Neural cell (in vitro differentiated cells): Measurements from ENCODE around the gene PPM1H.

Experiments
- MXI1 ChIP-seq: fragments of 450-650 bp; conservative IDR thresholded peaks from 2 replicates; pipeline ENCODE4 v1.6.1; 2014; ENCODE audit warnings: antibody characterized with exemption, mild to moderate bottlenecking; ENCODE audit not compliant: poor library complexity, severe bottlenecking
- TAF1 ChIP-seq: IDR thresholded peaks from 2 replicates; pipeline ENCODE4 v1.6.1; 2012; ENCODE audit warnings: low read depth
- TF ChIP-seq, protein P1 (sequence below): fragments of 450-650 bp; IDR thresholded peaks from 2 replicates; pipeline ENCODE4 v1.5.1; 2014; ENCODE audit warnings: antibody characterized with exemption, mild to moderate bottlenecking, moderate library complexity; ENCODE audit not compliant: poor library complexity, severe bottlenecking

DNA sequence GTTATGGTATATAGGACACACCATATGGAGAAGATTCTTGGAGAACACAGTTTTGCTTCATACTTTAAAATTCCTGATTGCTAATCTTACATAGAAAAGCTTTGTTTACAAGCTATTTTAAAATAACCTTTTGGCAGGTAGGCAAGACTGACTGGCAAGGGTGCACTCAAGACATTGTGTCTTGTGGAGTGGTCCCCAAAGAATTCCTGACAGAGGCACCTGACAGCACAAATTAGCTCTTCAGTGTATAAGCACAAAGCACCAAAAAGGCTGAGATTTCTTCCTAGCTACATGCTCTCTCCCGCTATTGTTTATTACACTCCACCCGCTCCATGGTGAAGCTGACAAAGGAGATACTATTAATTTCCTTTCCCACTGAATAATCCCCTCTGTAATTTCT is 329.0 kb downstream of the PPM1H start:
- TF ChIP-seq, protein P1, sequence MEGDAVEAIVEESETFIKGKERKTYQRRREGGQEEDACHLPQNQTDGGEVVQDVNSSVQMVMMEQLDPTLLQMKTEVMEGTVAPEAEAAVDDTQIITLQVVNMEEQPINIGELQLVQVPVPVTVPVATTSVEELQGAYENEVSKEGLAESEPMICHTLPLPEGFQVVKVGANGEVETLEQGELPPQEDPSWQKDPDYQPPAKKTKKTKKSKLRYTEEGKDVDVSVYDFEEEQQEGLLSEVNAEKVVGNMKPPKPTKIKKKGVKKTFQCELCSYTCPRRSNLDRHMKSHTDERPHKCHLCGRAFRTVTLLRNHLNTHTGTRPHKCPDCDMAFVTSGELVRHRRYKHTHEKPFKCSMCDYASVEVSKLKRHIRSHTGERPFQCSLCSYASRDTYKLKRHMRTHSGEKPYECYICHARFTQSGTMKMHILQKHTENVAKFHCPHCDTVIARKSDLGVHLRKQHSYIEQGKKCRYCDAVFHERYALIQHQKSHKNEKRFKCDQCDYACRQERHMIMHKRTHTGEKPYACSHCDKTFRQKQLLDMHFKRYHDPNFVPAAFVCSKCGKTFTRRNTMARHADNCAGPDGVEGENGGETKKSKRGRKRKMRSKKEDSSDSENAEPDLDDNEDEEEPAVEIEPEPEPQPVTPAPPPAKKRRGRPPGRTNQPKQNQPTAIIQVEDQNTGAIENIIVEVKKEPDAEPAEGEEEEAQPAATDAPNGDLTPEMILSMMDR, result no peak
- no peak for TF ChIP-seq TAF1
- TF ChIP-seq MXI1, result no peak
